HG03025 (cell line): ENCODE data around the gene BUB3.

Experiments used
- ATAC-seq: cut with Tn5 transposase; IDR thresholded peaks from one replicate; pipeline ENCODE4 v1.9.1; 2021; ENCODE audit warnings: mild to moderate bottlenecking, moderate library complexity; ENCODE audit not compliant: unreplicated experiment, low FRiP score

Gene BUB3

GRCh38 chr10:123202506-123202905 is 48.3 kb downstream of the BUB3 start:
- no peak for ATAC-seq

- no peak for ATAC-seq
Observed at GRCh38 chr10:123203393-123204126, 49.4 kb downstream of the BUB3 start.

- ATAC-seq = no peak
Observed at GRCh38 chr10:123204127-123204461, 49.9 kb downstream of the BUB3 start.

GRCh38 chr10:123205041-123205440 is 50.8 kb downstream of the BUB3 start:
- no peak for ATAC-seq

GRCh38 chr10:123212063-123212462 is 57.9 kb downstream of the BUB3 start:
- ATAC-seq = no peak

GRCh38 chr10:123212640-123213039 is 58.4 kb downstream of the BUB3 start:
- ATAC-seq = no peak

- no peak for ATAC-seq
Observed at GRCh38 chr10:123213192-123213591, 59.0 kb downstream of the BUB3 start.
